Colonic mucosa (tissue), 4 donors: ENCODE results near the gene MED12. TPM values are rescaled to one million over a fixed set of nuclear protein-coding genes. Genes with fewer than 3 reads are reported as not detected.
A peak's percentile ranks its signal among the peaks of the same experiment; 100 is the strongest.

Experiments
- DNase-seq: peaks from one replicate; pipeline ENCODE4 v3.0.0-alpha.2; 2020
- H3K27ac ChIP-seq: fragments of 200-600 bp; one replicate; pipeline ENCODE4 v1.8.0; 2021
- H3K27me3 ChIP-seq: fragments of 200-600 bp; one replicate; pipeline ENCODE4 v1.8.0; 2021
- H3K36me3 ChIP-seq: fragments of 200-600 bp; one replicate; pipeline ENCODE4 v1.8.0; 2021
- H3K4me1 ChIP-seq: fragments of 200-600 bp; one replicate; pipeline ENCODE4 v1.8.0; 2021; ENCODE audit warnings: mild to moderate bottlenecking
- H3K4me3 ChIP-seq: fragments of 200-600 bp; one replicate; pipeline ENCODE4 v1.8.0; 2021
- H3K9ac ChIP-seq, 2 donors: one replicate each; pipeline ENCODE4 v1.7.0; 2013; ENCODE audit warnings: control low read depth in 2 of 2, low read depth in 2 of 2, low read length in 2 of 2
- H3K9me3 ChIP-seq: fragments of 200-600 bp; one replicate; pipeline ENCODE4 v1.8.0; 2021
- CTCF ChIP-seq: fragments of 200-600 bp; IDR thresholded peaks from one replicate; pipeline ENCODE4 v1.8.0; 2022; ENCODE audit warnings: antibody characterized with exemption, mild to moderate bottlenecking
- intact Hi-C: fragments of 100-400 bp; cut with DNase I; formaldehyde crosslinking; loops from one replicate; pipeline ENCODE4 v1.14.1; 2022
- total RNA-seq, 2 donors: library from RNA; stranded (reverse); fragmentation: NEBNext Ultra II Directional in 1 of 2; extraction: Animal tissue kit (Norgen Biotek cat#: 25700) in 1 of 2; gene quantifications; one replicate each; pipeline ENCODE4 v1.2.1, GENCODE V29; 2021
- donor health status: healthy.
- donor health status: DM: no; HTN: no; CAD: no.
- donor health status: DM: no; HTN: no; CAD: no.

Gene MED12
- total RNA-seq, 2 donors from 2014 or later: 35.1 to 39.7 TPM

- intact Hi-C loops: no loop called here
- Histone ChIP-seq H3K27me3 (no peaks in the 10 kb centered on the region), H3K9me3 (no peaks in the 10 kb centered on the region), H3K9ac (peak overlapping the region; percentile 64 to 77), H3K4me1 (no peaks in the 10 kb centered on the region), H3K4me3 (peak overlapping the region; percentile 50), H3K27ac (no peak overlapping the region), H3K36me3 (no peaks in the 10 kb centered on the region)
- no peak for TF ChIP-seq CTCF
- DNase-seq: no peak
These were observed 21.7 kb upstream of the MED12 start for GRCh38 chrX:71096760-71097032.

DNA sequence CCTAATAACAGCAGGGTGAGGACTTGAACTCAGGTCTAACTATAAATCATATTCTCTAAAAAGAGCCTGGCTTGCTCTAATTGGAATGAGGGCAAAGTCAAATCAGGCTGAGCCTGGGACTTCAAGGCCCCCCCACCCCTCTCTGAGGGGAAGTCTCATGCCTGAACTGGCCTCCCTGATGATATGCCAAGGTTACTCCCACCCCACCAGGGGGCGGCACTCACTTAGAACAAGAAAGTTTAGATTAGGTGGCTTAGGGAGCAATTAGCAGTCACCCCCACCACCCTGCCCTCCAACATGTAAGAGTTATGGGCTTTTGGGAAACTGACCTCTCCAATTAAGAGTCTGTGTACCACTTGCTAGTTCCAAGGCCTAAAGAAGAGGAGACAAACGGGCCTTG lies 20.1 kb upstream of the MED12 start:
- Histone ChIP-seq H3K4me1 (no peaks in the 10 kb centered on the region), H3K9ac (no peak overlapping the region), H3K9me3 (no peaks in the 10 kb centered on the region), H3K4me3 (no peak overlapping the region), H3K36me3 (no peaks in the 10 kb centered on the region), H3K27me3 (no peaks in the 10 kb centered on the region), H3K27ac (no peak overlapping the region)
- peak; percentile 47 for TF ChIP-seq CTCF
- DNase-seq: peak; percentile 63
- intact Hi-C loops: no loop called here

DNA sequence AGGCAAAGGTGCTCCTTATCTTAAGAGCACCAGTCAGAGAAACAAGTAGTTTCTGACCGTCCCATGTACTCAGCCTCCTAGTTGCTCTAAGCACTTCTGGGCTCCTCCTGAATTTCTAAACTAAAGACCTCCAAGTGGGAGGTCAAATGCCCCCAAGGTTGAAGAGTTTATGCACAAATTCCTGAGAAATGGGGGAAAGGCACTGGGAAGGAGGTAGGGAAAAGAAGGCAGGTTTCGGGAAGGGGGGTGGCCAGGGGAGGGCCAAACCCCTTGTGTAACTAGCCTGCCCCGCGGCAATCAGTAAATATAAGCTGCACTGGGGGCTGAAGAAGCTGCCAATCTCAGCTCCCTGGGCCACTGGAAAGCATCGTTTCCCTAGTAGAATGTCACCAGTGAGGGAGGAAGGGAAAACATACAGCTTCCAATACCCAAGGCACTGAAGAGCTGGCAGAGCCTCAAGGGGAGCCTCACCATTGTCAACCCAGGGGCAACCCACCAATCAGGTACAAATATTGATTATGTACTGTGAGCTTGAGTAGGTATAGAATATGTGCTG lies 19.4 kb upstream of the MED12 start:
- Histone ChIP-seq H3K36me3 (no peaks in the 10 kb centered on the region), H3K9ac (no peak overlapping the region), H3K4me3 (no peak overlapping the region), H3K4me1 (no peaks in the 10 kb centered on the region), H3K27ac (no peak overlapping the region), H3K27me3 (no peaks in the 10 kb centered on the region), H3K9me3 (no peaks in the 10 kb centered on the region)
- intact Hi-C loops: no loop called here
- DNase-seq: no peak
- TF ChIP-seq CTCF: no peak

DNA sequence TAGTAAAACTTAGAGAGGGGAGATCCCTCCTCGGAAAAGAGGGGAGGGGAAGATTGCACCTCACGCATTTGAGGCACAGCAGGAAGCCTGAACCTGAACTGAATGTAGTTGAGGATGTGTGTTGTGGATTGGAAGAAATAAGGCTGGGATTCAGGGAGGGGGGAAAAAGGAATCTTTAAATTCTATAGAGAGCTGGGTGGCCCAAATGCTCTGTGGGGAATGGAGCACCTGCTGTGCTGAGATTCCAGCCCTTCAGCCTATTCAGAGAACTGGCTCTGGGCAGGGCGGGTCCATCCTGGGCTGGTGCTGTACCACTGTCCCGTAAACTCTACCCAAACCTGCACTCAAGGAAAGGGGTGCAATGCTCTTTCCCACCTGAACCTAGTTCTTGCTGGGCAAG lies 18.7 kb upstream of the MED12 start:
- no peak overlapping the region for H3K9ac ChIP-seq
- no peak overlapping the region for H3K4me3 ChIP-seq
- no peaks in the 10 kb centered on the region for H3K4me1 ChIP-seq
- no peak overlapping the region for H3K27ac ChIP-seq
- H3K9me3 ChIP-seq: no peaks in the 10 kb centered on the region
- no peak for TF ChIP-seq CTCF
- no peaks in the 10 kb centered on the region for H3K27me3 ChIP-seq
- intact Hi-C loops: no loop called here
- no peaks in the 10 kb centered on the region for H3K36me3 ChIP-seq
- DNase-seq: no peak

- DNase-seq: no peak
- Histone ChIP-seq H3K4me3 (no peak overlapping the region), H3K27me3 (no peaks in the 10 kb centered on the region), H3K9ac (no peak overlapping the region), H3K9me3 (no peaks in the 10 kb centered on the region), H3K36me3 (no peaks in the 10 kb centered on the region), H3K27ac (no peak overlapping the region), H3K4me1 (no peaks in the 10 kb centered on the region)
- intact Hi-C loops: no loop called here
- TF ChIP-seq CTCF: no peak
These were observed 17.6 kb upstream of the MED12 start for GRCh38 chrX:71100581-71101505.
